ENCODE data around the gene AK8. TPM values are rescaled to one million over a fixed set of nuclear protein-coding genes. Genes with fewer than 3 reads are reported as not detected.

Gene AK8
- total and polyA plus RNA-seq, 11 donors, result 0.61 to 1.4 TPM; not detected in 9

GRCh38 chr9:132806306-132806705 is 71.8 kb downstream of the AK8 start:
- intact Hi-C loops (cut with DNase I), result loop anchor here in 4 of 10 donors (10.0 kb wide), 3 partner anchors 168 to 392 kb away; partner anchors contain the start of genes GFI1B (in 3 of the 4) and CFAP77 (in 1 of the 4)
- 50 to 60% (median 55%) methylated on average over 9 of the region's 9 CpGs for WGBS, 4 donors
- DNase-seq, result no peak
- H3K36me3 ChIP-seq, result no peaks in the 10 kb centered on the region
- H3K4me3 ChIP-seq, result no peak overlapping the region
- H3K4me1 ChIP-seq, result no peaks in the 10 kb centered on the region
- TF ChIP-seq POLR2A (IDR thresholded peaks at IDR 0.05) (no peak), CTCF (IDR thresholded peaks at IDR 0.05) (no peak)
- H3K9me3 ChIP-seq, result no peaks in the 10 kb centered on the region
- H3K27ac ChIP-seq, result no peak overlapping the region
- ATAC-seq, result no peak
- peaks cover 0 to 8% (median 0%) of the 10 kb centered on the region in 9 donors for H3K27me3 ChIP-seq

- H3K36me3 ChIP-seq, result no peaks in the 10 kb centered on the region
- TF ChIP-seq POLR2A (IDR thresholded peaks at IDR 0.05), result no peak
- no peak for TF ChIP-seq CTCF (IDR thresholded peaks at IDR 0.05)
- WGBS, 4 donors, result 70 to 80% (median 76%) methylated on average over 17 to 20 of the region's 20 CpGs
- peaks cover 0 to 6% (median 4%) of the 10 kb centered on the region in 12 donors for H3K4me1 ChIP-seq
- no peaks in the 10 kb centered on the region for H3K9me3 ChIP-seq
- DNase-seq (no peak), ATAC-seq (no peak)
- no peak overlapping the region for H3K4me3 ChIP-seq
- intact Hi-C loops (cut with DNase I), result loop anchor here in 9 of 10 donors (5.0 to 10.0 kb wide), 7 partner anchors 98 to 392 kb away; partner anchors contain the start of genes CFAP77 (in 7 of the 9), GFI1B (in 3 of the 9) and GTF3C4 (in 1 of the 9)
- peaks cover 0 to 8% (median 0%) of the 10 kb centered on the region in 9 donors for H3K27me3 ChIP-seq
- H3K27ac ChIP-seq, result no peak overlapping the region
Observed at GRCh38 chr9:132804576-132805295, 73.3 kb downstream of the AK8 start.

GRCh38 chr9:132802121-132802795 is 75.8 kb downstream of the AK8 start:
- Histone ChIP-seq H3K4me1 (peaks cover 0 to 27% (median 15%) of the 10 kb centered on the region in 12 donors), H3K9me3 (no peaks in the 10 kb centered on the region), H3K36me3 (no peaks in the 10 kb centered on the region), H3K27me3 (peaks cover 0 to 12% (median 0%) of the 10 kb centered on the region in 9 donors), H3K27ac (no peak overlapping the region), H3K4me3 (no peak overlapping the region)
- no peak for DNase-seq
- ATAC-seq, result no peak
- WGBS, 4 donors, result 64 to 69% (median 64%) methylated on average over 17 of the region's 17 CpGs
- no peak for TF ChIP-seq CTCF (IDR thresholded peaks at IDR 0.05)
- TF ChIP-seq POLR2A (IDR thresholded peaks at IDR 0.05), result no peak
- intact Hi-C loops (cut with DNase I), result loop anchor here in 9 of 10 donors (5.0 to 10.0 kb wide), 7 partner anchors 100 to 390 kb away; partner anchors contain the start of genes CFAP77 (in 7 of the 9), GFI1B (in 3 of the 9) and GTF3C4 (in 1 of the 9)

- no peak overlapping the region for H3K4me3 ChIP-seq
- TF ChIP-seq POLR2A (IDR thresholded peaks at IDR 0.05) (no peak), CTCF (IDR thresholded peaks at IDR 0.05) (no peak)
- H3K36me3 ChIP-seq, result no peaks in the 10 kb centered on the region
- H3K27me3 ChIP-seq, result peaks cover 0 to 12% (median 0%) of the 10 kb centered on the region in 9 donors
- no peaks in the 10 kb centered on the region for H3K9me3 ChIP-seq
- no peak for ATAC-seq
- intact Hi-C loops (cut with DNase I), result loop anchor here (2.0 to 10.0 kb wide), 11 partner anchors 101 to 391 kb away; partner anchors contain the start of genes CFAP77 (in 8 of the 10), GFI1B (in 3 of the 10) and GTF3C4 (in 2 of the 10)
- 84 to 92% (median 87%) methylated on average over 4 of the region's 4 CpGs for WGBS, 4 donors
- no peak for DNase-seq
- no peak overlapping the region for H3K27ac ChIP-seq
- peaks cover 0 to 27% (median 15%) of the 10 kb centered on the region in 12 donors for H3K4me1 ChIP-seq
Observed at GRCh38 chr9:132801659-132802058, 76.4 kb downstream of the AK8 start.
